Lower leg skin (tissue), 3 donors: ENCODE data around the gene GPRC5C.

Experiments
- POLR2A ChIP-seq, 2 donors: fragments of 450-650 bp; IDR thresholded peaks; one replicate each; pipeline ENCODE4 v1.6.1; 2016 to 2017; ENCODE audit warnings: antibody characterized with exemption in 2 of 2, mild to moderate bottlenecking in 1 of 2, moderate library complexity in 1 of 2
- TF ChIP-seq, protein P1 (sequence below), 3 donors: fragments of 450-650 bp; IDR thresholded peaks; one replicate each; pipeline ENCODE4 v1.5.1; 2016; ENCODE audit warnings: antibody characterized with exemption in 3 of 3, mild to moderate bottlenecking in 3 of 3, moderate library complexity in 2 of 3

DNA sequence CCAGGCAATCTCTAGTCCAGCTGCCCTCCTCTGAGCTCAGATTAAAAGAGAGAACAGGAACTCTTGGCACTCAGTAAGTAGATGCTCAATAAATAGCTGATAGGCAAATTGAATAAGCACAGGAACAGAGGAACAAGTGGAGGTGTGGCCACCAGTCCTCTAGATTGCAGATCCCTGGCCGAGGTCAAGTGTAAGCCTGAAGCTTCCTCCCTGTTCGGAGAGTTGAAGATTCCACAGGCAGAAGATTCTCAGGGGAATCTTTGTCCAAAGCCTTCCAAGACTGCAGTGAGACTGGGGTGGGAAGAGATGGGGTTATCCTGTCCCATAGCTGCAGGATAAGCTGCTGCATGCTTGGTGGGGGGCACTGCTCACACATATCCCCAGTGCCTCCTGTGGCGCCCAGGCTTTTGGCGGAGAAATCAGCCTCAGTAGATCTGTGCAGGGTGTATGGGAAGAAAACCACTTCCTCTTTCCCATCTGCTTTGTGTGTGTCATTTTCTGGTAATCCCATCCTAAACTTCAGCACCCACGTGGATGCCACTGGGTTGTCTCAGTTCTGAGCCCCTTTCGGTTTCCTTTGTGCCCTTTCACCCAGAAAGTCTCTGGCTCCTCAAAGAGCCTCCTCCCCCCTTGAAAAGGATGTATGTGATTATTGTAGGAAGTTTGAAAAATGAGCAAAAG is 46.7 kb downstream of the GPRC5C start:
- TF ChIP-seq POLR2A (IDR thresholded peaks at IDR 0.05), result no peak
- TF ChIP-seq, protein P1, sequence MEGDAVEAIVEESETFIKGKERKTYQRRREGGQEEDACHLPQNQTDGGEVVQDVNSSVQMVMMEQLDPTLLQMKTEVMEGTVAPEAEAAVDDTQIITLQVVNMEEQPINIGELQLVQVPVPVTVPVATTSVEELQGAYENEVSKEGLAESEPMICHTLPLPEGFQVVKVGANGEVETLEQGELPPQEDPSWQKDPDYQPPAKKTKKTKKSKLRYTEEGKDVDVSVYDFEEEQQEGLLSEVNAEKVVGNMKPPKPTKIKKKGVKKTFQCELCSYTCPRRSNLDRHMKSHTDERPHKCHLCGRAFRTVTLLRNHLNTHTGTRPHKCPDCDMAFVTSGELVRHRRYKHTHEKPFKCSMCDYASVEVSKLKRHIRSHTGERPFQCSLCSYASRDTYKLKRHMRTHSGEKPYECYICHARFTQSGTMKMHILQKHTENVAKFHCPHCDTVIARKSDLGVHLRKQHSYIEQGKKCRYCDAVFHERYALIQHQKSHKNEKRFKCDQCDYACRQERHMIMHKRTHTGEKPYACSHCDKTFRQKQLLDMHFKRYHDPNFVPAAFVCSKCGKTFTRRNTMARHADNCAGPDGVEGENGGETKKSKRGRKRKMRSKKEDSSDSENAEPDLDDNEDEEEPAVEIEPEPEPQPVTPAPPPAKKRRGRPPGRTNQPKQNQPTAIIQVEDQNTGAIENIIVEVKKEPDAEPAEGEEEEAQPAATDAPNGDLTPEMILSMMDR (IDR thresholded peaks at IDR 0.05), result no peak
